NCI-H69 (cell line): ENCODE data around the gene ATP11B.
"Not testable (repeated sequence)": the region's sequence is repeated elsewhere in the genome, so short reads cannot be mapped to it uniquely, and the experiment has no call there.

Source experiments
- DNase-seq: peaks from one replicate; lab custom pipeline; 2025; lab: John Stamatoyannopoulos, UW

ATP11B gene

GRCh38 chr3:182795389-182795782 lies 2.1 kb downstream of the ATP11B start:
- no peak for DNase-seq

GRCh38 chr3:182796310-182796709 lies 3.0 kb downstream of the ATP11B start:
- DNase-seq = no peak

GRCh38 chr3:182797876-182798275 lies 4.6 kb downstream of the ATP11B start:
- DNase-seq = no peak

GRCh38 chr3:182799143-182799542 lies 5.8 kb downstream of the ATP11B start:
- DNase-seq = not testable (repeated sequence)

- DNase-seq = no peak
Measured at GRCh38 chr3:182800508-182800907, 7.2 kb downstream of the ATP11B start.

- DNase-seq = no peak
Measured at GRCh38 chr3:182802413-182803390, 9.4 kb downstream of the ATP11B start.

DNA sequence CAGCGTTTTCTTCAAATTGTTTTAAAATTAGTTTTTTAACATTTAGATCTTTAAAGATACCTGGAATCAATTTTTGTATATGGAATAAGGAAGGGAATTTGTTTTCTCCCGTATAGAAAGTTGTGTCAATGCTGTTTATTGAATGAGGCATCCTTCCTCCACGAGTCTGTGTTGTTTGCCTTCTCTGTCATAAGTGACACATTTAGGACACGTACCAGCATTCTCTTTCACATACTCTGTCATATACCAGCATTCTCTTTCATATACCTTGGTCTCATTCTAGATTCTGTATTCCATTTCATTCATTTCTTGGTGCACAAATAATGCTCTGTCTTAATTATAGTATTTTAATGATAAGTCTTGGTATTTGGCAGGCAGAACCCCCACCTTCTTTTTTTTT lies 10.3 kb downstream of the ATP11B start:
- no peak for DNase-seq

- DNase-seq = no peak
Measured at GRCh38 chr3:182807061-182807460, 13.8 kb downstream of the ATP11B start.

DNA sequence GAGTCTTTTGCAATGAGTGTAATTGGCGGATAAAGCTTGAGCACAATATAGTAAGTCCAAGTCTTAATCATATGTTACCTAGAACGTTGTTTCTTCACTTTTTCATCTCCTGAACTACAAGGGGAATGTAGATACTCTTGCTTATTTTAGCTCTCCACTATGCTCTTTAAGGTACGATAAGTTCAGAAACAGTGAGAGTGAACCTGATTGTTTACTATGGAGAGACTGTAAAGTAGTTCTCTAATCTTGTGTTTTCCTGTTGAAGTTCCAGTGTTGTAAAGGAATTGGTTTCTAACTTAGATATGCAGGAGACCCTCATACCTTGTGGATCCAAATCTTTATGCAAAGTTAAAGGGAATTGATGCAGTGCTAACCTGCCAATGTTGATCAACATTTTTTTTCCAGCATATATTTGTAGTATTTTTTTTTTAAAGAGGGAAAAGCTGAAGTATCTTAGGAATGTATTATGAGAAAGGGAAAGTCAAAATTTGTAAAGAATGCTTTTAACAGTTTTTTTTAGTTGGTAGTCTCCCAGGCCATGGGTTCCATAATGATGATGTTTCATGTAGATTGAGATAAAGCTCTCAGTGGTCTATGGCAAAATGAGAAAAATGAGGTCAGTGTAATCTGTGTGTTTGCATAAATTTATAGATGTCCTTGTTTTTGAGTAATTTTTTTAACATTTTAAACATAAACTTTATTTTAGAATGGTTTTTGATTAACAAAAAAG lies 14.9 kb downstream of the ATP11B start:
- DNase-seq = no peak

- no peak for DNase-seq
Measured at GRCh38 chr3:182809531-182809930, 16.2 kb downstream of the ATP11B start.

GRCh38 chr3:182810574-182811268 lies 17.4 kb downstream of the ATP11B start:
- no peak for DNase-seq

DNA sequence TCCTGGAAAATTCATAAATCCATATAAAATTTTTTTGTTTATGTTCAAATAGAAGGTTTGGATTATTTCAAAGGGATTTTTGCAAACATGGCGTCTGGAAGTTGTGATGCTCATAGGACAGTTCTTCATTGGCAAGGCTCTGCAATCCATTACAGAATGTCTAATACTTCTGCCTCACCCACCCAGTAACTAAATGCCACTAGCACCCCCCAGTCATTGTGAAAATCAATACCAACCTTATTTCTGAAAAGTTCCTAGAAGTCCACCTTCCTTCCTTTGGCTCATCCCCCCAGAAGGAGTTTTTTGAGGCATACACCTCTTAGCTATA lies 17.9 kb downstream of the ATP11B start:
- no peak for DNase-seq

DNA sequence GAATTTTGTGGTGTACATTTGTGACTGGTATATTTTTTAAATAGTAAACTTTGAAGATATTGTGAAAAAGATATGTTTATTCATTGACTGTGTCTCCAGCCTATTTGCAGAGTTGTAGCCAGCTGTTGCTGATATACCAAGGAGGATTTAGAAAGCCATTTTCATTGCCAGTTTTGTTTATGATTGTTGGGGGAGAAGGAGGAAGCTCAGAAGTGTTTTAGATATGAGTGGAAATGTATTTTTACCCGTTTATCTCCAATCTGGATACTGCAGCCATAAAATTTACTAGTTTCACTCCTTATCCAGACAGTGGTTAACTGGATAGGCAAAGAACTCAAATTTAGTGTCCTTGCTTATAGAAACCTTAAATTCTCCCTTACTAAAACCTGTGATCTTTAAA lies 18.8 kb downstream of the ATP11B start:
- no peak for DNase-seq

GRCh38 chr3:182814419-182815062 lies 21.2 kb downstream of the ATP11B start:
- DNase-seq = no peak

DNA sequence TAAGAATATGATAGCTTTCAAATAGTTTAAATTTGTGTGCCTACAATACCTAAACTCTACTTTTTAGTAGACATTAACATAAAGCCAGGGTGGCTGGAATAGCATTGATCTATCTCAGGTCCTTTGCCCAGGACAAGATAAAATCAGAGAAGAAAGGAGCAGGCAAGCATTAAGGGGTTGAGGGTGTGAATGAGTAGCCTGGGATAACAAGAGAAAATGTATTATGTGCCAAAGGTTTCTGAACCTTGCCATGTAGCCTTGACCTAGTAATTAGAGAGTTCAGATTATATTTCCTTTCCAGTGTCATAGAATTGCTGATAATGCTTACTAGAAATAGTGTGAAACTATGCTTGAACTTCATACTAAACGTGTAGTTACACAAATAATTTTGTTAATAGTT lies 22.9 kb downstream of the ATP11B start:
- no peak for DNase-seq

GRCh38 chr3:182818296-182818978 lies 25.1 kb downstream of the ATP11B start:
- DNase-seq = no peak

GRCh38 chr3:182821221-182821981 lies 28.1 kb downstream of the ATP11B start:
- DNase-seq = no peak

- not testable (repeated sequence) for DNase-seq
Measured at GRCh38 chr3:182822260-182822659, 29.0 kb downstream of the ATP11B start.

GRCh38 chr3:182824957-182825356 lies 31.7 kb downstream of the ATP11B start:
- DNase-seq = no peak

DNA sequence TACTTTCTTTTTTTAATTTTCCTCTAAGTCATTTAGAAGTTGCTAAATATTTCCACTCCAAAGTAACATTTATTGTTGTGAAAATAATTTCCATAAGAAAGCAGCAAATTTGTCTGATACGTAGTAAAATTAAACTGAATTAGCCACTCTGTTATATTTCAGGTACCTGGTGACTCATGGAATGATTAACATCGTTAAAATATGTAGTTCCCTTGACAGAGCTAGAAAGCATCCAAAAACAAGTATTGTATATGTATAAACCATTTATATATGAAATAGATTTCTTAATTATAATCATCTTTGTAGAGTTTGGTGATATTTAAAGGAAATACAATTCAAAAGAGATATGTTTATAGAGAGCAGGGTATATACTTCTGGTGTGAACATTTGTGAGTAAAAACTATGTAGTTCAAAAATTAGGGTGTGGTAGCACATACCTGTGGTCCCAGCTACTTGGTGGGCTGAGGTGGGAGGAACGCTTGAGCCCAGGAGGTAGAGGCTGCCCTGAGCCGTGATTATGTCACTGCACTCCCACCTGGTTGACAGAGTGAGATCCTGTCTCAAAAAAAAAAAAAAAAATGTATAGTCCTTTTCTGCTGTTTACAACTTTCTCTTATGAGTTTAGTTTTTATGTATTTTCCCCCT lies 36.6 kb downstream of the ATP11B start:
- DNase-seq = no peak
